Peyer's patch (tissue), 4 donors: Measurements from ENCODE around the gene HOXA3.

Experiments
- CTCF ChIP-seq, 6 experiments: fragments of 450-650 bp in 4 of 6; fragments of 200-600 bp in 2 of 6; sonication (generic) in 1 of 6; IDR thresholded peaks; one replicate each; pipeline ENCODE4 v1.5.1; 2017 to 2019; ENCODE audit warnings: antibody characterized with exemption in 6 of 6, mild to moderate bottlenecking in 3 of 6, moderate library complexity in 1 of 6
- POLR2A ChIP-seq, 2 donors: fragments of 450-650 bp; IDR thresholded peaks; one replicate each; pipeline ENCODE4 v1.5.1; 2017; ENCODE audit warnings: antibody characterized with exemption in 2 of 2, mild to moderate bottlenecking in 2 of 2, moderate library complexity in 2 of 2

- TF ChIP-seq POLR2A (IDR thresholded peaks at IDR 0.05) = no peak
- TF ChIP-seq CTCF (IDR thresholded peaks at IDR 0.05) = no peak
Observed at GRCh38 chr7:27128034-27128433, 24.3 kb downstream of the HOXA3 start.
